TTC549 (cell line): Measurements from ENCODE around the gene PRLR.

Experiments used
- FAIRE-seq: peaks from 2 replicates; lab custom pipeline; 2012; peaks lifted over from hg19 to GRCh38; lab: Jason Lieb, UNC

The PRLR gene

GRCh38 chr5:35030426-35031100 lies 199.7 kb downstream of the PRLR start:
- FAIRE-seq: no peak

- no peak for FAIRE-seq
These were observed 201.0 kb downstream of the PRLR start for GRCh38 chr5:35029333-35029732.

GRCh38 chr5:35026941-35027340 lies 203.3 kb downstream of the PRLR start:
- FAIRE-seq: no peak

- no peak for FAIRE-seq
These were observed 203.9 kb downstream of the PRLR start for GRCh38 chr5:35026280-35026840.

DNA sequence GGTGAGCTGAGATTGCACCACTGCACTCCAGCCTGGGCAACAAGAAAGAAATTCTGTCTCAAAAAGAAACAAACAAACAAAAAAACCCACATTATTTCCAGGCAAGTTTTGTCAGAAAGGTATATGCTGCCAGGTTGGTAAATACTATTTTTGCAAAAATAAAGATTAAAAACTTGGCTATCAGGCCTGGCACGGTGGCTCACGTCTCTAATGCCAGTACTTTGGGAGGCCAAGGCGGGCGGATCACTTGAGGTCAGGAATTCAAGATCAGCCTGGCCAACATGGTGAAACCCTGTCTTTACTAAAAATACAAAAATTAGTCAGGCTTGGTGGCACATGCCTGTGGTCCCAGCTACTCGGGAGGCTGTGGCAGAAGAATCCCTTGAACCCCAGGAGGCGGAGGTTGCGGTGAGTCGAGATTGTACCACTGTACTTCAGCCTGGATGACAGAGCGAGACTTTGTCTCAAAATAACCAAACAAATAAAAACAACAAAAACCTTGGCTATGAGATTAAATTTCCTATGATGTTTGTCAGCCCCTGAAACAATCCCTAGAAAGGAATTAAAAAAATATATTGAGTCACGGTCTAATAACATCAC lies 205.3 kb downstream of the PRLR start:
- FAIRE-seq: no peak

GRCh38 chr5:35023391-35024178 lies 206.7 kb downstream of the PRLR start:
- no peak for FAIRE-seq

DNA sequence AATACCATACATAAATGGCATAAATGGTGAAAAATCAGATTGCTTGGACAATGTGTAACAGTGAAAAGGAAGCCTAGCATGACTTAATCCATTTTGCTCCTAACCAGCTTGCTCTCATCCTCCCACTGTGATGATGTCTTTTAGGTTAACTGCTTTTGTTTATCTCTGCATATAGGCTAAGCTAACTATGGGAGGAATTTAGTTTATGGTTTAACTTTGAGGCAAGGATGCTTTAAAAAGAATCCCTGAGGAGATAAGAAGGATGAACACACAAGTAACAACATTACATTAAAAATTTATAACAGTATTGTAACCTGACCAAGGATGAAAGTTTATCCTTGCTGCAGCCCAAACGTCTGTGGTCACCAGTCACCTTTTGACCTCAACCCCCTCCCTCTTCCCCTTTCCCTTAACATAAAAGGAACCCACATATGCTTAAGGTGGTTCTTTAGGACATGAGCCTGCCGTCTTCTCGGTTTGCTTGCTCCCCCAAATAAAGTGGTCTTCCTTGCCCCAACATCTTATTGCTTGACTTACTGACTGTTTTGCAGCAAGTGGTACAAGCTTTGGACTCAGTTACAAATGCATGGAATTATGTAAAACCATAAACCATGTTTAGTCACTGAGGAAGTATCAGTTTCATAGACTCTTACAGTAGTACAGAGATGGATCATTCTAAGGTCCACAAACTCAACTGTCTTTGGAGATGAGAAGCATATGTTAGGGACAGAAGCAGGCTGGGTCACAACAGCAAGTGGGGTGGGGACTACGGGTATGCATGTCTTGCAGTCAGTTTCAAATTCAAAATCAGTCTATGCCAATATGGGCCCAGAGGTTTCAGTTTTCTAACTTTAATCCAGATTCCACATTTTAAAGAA lies 213.9 kb downstream of the PRLR start:
- no peak for FAIRE-seq

DNA sequence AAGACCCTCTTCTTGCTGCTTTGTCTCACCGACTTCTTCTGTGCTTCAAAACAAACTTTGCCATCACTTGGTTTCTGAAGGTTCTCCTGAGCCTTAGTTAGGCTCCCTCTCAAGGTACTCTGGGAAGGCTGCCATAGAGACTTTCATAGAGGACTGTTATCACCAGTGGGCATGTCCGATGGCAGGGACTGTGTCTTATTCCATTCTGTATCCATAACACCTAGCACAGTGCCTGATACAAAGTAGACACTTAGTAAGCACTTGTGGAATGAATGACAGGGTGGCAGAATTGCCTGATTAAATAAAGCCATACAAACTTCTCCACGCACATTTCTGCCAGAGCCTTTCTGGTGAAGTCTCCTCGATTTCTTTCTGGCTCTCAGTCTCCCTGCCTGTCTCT lies 215.2 kb downstream of the PRLR start:
- no peak for FAIRE-seq

GRCh38 chr5:35012796-35013195 lies 217.5 kb downstream of the PRLR start:
- FAIRE-seq: no peak

DNA sequence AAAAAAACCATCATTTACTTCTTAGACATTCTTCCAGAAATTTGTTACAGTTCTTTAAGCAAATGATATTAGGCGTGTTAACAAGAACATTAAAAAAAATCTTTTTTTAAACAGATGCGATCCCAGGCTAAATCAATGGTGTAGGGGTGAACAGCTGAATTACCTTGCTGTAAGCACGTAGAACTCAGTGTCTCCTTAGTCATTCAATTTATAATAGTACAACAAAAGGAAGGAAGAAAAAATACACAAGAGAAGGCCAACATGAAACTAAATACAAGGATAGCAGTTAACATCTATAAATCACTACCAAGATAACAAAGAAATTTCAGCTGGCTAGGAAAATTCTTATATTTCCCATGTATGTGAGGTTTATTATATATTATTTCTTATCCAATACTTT lies 217.9 kb downstream of the PRLR start:
- no peak for FAIRE-seq

DNA sequence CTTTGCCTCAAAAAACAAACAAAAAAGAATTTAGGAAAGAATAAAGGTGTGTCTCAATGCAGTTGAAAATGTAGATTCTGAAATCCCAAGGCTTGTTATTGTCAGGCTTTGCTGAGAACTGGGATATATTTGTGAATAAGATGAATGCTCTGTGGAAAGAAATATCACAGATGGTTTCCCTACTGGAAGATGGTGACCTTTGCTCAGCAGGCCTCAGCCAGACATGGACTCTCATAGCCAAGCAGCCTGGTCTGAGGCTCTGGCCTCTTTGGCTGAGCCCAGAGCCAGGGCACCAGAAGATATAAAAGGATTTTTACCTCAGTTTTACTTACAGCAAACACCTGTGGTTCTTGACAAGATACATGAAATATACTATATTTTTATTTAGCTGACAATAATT lies 219.6 kb downstream of the PRLR start:
- FAIRE-seq: no peak

- no peak for FAIRE-seq
These were observed 220.6 kb downstream of the PRLR start for GRCh38 chr5:35009657-35010056.

GRCh38 chr5:35009019-35009418 lies 221.3 kb downstream of the PRLR start:
- FAIRE-seq: no peak

DNA sequence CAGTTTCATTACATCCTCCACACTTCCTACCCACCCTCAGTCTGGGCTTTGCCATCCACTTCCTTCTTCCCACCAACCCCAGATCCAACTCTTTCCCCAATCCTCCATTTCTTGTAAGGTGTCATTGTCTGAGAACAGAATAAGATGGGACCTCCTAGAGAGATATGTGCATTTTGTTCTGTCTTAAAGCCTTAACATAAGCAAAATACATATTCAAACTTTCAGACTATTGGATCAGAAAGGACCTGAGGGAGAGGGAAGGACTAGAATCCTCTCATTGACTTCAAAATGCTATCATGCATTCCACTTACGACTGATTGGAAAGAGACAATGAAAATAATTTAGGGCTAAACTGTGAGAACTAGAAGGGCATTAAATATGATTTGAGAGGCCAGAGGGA lies 225.5 kb downstream of the PRLR start:
- FAIRE-seq: no peak

DNA sequence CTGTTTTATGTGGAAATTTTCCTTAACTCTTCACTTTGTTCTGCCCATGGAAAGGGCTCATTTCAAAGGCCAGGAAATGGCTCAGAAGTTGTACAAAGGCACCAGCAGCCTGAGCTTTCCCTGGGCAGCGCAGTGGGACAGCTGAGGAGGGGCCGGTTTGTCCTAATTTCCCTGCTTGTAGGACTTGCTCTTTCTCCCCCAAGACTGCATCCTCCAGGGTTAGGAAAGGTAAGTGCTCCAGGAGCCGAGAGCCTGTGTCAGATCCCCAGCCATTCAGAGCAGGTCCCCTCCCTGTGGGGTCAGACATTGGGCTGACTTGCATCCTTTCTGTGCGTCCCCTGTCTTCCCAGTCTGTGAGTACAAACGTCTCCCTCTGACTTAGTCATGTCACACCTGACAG lies 226.1 kb downstream of the PRLR start:
- FAIRE-seq: no peak

- no peak for FAIRE-seq
These were observed 227.0 kb downstream of the PRLR start for GRCh38 chr5:35003018-35003957.

DNA sequence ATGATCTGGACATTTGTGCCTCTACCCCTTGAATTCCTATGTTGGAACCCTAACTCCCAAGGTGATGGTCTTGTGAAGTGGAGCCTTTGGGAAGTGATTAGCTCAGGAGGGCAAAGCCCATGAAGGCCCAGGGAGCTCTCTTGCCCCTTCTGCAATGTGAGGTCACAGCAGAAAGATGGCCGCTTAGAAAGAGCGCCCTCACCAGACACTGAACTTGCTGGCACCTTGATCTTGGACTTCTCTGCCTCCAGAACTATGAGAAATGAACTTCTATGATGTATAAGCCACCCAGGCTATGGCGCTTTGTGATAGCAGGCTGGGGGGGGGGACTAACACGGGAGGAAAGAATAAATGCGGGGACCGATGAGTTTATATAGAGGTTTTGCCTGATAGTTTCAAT lies 227.8 kb downstream of the PRLR start:
- FAIRE-seq: no peak

DNA sequence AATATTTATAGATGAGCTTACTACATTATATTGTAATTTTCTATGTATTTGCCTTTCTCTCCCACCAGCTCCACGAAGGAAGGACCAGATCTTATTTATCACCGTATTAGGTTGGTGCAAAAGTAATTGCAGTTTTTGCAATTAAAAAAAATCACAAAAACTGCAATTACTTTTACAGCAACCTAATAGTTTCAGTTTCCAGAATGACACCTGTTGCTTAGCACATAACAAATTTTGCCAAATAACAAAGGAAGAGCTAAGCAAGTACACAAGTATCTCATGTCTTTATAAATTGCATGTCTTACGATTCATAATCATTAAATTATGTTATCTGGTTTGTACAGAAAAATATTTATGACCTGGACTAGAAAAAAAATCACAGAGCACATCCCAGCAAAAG lies 228.4 kb downstream of the PRLR start:
- no peak for FAIRE-seq
